Forelimb muscle (tissue), 1 donor: ENCODE results near the gene TSSK2. TPM values are rescaled to one million over a fixed set of nuclear protein-coding genes. Genes with fewer than 3 reads are reported as not detected.

Experiments
- DNase-seq: peaks from one replicate; pipeline ENCODE4 v3.0.0-alpha.2; 2013; ENCODE audit warnings: low read depth
- polyA plus RNA-seq: library from polyadenylated mRNA; unstranded; fragments of 120-200 nt; gene quantifications from one replicate; pipeline ENCODE4 v1.2.1, GENCODE V29; 2013; ENCODE audit not compliant: insufficient read length

The TSSK2 gene
- polyA plus RNA-seq, 1 donor = not detected

DNA sequence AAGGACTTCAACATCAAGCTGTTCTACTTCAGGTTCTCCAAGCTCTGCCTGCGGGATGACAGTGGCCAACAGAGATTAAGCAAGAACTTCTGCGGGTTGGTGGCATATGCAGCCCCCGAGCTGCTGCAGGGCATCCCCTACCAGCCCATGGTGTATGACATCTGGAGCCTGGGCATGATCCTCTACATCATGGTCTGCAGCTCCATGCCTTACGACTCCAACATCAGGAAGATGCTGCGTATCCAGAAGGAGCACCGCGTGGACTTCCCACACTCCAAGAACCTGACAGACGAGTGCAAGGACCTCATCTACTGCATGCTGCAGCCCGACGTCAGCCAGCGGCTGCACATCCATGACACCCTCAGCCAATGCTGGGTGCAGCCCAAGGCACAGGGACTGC is 6.1 kb upstream of the TSSK2 start:
- no peak for DNase-seq

DNA sequence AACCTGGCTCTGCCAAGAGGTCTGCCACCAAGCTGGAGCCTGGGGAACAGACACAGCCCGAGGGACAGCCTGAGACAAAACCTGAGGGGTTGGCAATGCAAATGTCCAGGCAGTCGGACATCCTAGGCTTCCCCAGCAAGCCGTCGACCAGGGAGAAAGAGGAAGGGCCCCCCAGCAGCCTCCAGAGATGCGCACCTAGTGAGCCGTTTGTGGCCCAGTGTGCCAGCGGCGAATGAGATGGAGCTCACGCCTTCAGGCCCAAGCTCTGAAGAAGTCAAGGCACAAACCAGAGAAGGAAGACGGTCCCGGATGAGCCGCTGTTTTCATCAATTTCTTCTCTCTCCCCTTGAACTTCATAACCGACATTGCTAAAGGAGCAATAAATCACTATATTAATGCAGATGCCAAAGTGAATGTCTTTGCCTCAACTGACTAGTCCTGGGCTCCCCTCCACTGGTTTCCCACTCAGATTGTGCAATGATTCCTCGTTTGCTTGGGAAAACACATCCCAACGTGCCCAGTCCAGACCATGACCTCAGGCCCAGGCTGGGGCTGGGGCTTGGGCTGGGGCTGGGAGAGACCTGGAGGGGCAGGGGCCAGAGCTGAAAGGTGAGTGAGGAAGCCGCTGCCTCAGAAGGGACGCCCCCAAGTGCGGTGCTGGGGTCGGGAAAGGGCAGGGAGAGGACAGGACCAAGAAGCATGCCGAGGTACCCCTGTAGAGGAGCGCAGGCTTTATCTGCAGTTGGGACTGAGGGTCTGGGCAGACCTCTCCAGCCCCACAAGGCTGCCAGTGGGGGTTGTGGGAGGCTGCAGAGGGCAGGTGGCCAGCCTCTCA is 5.4 kb upstream of the TSSK2 start:
- no peak for DNase-seq

DNA sequence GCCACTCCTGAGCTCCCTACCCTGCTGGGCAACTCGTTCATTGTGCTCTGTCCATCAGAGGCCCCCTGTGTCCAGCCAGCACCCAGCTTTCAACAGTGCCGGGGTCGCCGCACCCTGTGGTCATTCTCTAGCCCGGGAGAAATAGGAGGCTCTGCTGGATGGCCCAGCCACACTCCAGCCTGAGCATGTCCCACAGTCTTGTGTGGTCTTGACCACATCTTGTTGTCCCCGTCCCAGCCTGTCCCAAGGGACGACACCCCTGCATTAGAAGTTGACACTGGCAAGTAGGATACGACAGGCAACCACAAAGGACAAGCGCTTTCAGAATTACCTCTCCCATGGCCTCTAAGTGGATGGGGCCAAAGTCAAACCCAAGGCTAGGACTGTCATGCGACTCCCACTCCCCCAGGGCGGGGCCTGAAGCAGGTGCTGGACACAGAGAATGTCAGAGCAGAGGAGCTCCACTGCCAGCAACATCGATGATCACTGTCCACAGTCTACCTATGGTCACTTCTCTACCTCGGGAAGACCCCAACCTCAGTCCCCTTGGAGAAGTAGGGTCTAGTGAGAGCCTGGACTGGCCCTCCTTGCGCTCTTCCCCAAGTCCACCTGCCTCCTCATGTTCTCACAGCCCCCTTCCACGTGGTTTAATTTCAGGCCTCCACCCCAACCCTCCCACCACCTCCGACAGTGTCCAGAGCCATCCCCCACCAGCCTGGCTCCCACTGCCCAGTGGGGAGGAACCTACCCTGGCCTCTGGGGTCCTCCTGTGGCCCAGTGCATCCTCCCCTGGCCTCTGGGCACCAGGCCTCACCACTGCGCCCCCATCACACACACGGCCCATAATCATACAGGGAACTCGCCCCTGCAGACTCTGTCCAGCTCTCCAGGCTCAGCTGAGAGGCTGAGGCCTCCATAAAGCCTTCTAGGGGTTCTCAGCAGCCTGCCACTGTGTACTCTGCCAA is 4.5 kb upstream of the TSSK2 start:
- no peak for DNase-seq

DNA sequence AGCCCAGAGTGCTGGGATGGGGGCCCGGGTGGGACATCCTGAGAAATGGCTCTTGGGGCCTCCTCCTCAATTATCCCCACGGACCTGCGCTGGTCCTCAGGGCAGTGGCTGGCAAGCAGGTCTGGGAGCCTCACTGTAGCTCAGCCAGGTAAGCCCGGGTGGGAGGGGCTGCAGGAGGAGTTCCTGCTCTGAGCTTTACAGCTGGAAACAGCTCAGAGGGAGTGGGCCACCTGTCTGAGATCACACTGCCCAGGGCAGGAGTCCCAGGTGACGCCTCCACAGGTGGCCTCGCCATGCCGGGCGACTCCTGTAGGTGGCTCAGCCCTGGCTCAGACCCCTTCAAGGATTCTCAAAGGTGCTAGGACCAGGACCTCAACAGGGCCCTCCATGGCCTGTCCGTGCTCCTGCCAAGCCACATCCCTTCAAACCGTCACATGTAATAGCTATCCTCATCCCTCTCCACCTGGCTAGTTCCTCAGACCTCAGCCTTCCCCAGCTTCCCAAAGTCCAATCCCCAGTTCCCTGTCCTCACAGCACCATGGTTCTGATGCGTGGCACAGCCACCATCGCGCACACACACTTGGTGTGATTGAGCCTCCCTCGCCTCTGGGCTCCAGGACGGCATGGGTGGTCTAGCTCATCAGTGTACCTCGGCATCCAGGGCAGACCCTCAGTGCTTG is 3.6 kb upstream of the TSSK2 start:
- no peak for DNase-seq

DNA sequence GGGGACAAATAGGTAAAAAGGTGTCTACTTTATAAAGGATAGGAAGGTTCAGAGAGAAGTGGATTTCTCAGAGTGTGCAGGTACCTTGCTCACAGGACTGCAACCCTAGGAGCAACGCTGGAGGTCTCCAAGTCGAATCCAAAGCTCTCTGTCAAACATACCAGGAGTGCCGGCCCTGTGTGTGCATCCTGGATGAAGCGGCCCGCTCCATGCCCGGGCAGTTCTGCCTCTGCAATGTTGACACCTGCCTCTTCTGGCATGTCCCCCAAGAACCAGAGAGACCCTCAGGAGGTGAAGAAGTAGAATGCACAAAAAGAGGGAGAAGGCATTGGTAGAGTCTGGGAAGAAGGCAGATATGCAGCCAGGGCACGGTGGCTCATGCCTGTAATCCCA is 3.1 kb upstream of the TSSK2 start:
- no peak for DNase-seq

DNA sequence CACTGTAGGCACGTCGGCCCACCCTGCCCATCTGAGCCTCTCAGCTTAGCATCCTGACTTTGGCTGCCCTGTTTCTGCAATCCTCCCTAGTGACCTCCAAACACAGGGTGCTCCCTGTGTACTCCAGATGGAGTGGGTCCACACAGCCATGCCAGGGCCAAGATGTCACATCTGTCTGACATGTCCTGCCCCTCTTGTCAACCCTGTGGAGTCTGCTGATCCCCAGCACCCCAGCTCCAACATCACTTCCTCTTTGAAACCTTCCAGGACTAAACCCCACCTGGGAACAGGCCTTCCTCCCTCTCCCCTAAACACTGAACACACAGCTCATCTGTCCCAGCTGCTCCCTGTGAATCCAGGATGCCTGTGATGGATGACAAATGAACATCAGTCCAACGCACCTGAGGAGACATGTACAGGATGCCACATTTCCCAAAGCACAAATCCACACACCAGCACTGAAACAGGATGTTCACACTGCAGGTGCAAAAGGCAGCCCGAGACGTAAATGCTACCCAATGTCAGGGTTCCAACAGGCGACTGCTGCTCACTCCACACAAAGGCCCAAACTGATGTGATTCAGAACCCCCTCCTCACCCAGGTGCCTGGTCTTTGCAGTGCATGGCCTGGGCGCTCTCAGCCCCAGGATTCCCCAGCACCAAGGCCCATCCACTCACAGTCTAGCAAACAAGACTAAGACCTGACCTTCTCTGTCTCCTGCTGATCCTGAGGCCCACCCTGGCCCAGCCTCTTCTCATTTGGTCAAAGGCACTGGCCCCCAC is 2.0 kb upstream of the TSSK2 start:
- no peak for DNase-seq

DNA sequence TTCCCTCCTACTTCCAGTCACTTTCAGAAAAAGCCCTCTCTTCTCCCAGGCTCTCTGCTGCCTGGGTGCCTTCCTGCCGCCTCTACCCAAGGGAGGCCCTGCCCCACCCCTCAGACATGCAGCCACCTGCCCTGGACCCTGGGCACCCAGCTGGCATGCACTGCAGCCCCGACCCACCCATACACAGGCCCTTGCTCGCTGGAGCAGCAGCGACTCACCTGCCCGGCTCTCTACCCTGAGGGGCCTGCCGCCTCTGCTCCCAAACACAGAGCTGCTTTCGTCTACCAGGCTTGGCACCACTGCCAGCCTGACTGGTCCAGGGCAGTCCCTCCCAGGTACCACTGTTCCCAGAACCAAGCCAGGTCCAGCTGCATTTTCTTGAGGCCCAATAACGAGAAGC is 1.2 kb upstream of the TSSK2 start:
- no peak for DNase-seq

DNA sequence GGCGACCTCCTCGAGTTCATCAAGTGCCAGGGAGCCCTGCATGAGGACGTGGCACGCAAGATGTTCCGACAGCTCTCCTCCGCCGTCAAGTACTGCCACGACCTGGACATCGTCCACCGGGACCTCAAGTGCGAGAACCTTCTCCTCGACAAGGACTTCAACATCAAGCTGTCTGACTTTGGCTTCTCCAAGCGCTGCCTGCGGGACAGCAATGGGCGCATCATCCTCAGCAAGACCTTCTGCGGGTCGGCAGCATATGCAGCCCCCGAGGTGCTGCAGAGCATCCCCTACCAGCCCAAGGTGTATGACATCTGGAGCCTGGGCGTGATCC is 542 bp downstream of the TSSK2 start:
- DNase-seq = no peak

DNA sequence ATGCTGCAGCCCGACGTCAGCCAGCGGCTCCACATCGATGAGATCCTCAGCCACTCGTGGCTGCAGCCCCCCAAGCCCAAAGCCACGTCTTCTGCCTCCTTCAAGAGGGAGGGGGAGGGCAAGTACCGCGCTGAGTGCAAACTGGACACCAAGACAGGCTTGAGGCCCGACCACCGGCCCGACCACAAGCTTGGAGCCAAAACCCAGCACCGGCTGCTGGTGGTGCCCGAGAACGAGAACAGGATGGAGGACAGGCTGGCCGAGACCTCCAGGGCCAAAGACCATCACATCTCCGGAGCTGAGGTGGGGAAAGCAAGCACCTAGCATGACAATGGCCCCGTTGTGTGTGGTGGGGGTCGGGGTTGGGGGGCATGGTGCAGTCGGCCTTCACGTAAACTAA is 1.0 kb downstream of the TSSK2 start:
- DNase-seq = no peak

DNA sequence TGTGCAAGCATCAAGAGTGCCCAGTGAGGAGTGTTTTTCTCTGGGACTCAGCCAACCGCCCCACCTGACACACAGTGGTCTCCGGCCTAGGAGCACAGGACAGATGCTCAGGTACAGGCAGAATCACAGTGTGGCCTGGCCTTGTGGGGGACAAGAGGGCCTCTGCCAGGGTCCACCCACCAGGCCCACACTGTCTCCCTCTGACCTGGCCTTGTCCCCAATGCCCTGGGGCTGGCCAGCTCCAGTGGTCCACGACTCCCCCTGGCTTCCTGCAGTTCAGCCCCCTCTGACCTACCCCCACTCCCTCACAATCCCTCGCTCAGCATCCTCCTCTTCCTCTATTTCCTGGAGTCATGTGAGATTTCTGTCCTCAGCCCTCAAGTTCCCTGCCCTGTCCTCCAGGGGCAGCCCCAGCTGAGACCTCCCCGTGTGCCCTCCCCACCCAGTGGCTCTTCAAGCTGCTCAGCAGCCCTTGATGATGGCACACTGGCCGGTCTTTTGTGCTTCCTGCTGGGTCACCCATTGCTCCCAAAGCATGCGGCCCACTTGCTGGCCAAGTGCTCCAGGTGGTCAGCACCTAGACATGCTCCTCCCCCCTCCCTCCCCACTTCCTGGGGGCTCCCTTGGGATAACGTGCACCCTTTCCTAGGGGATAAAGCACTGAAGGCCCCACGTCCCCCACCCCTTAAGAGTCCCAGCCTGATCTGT is 1.7 kb downstream of the TSSK2 start:
- DNase-seq = no peak

DNA sequence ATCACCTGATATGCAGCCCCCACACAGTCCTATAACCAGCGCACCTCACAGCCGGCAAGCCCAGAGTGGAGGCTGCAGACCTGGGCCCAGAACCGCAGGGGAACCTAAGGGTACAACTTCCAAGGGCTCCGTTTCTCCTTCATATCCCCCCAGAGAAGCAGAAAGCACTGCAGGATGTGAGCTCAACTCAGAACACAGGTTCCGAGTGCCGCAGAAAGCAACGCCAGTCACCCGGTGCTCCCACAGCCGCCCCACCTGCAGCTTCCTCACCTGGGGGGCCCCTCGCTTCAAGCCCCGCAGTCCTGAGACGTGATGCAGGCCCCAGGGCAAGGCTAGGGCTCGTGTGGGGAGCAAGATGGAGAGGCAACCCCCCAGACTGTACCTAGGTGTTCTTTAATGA is 2.5 kb downstream of the TSSK2 start:
- DNase-seq = no peak

DNA sequence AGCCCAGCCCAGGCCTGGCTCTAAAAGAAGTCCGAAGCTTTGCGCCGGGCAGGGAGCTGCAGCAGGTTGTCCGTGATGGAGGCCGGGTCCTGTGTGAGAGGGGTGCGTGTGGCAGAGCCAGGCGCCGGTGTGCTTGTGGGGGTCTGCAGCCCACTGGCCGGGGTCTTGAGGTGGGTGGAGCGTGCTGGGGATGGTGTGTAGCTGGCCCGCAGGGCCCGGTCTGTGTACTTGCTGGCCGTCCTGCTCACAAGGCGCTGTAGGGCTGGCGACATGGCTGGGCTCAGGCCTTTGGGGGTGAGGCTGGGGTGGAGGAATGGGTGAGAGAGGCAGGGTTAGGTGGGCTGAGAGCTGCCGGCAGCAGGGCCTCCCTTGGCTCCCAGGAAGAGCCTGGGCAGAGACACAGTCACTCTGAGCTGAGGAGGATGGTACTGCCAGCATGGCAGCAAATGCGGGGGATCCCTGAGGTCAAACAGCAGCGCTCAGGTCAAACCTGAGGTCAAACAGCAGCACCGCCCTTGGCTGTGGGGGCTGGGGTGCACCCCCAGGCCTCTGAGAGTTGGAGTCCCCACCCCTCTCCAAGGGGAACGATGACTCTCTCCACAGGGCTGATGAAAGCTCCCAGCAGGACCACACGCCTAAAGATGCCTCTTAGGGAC is 3.2 kb downstream of the TSSK2 start:
- DNase-seq = no peak

DNA sequence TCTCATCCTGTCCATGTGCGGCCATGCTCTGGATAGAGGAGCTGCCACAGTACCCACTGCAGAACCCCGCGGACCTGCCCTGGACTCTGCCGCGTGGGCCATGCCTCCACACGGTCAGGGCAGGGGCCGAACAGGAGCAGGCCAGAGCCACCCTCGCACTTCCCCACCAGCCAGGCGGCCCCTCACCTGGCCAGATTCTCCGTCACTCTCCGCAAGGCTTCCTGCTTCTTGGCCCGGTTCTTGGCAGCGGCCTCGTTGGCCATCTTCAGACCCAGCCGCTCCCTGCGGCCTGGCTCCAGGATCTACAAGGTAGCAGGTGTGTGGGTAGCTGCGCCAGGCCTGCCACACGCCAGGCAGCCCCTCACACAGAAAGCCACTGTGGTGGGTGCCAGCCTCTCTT is 3.8 kb downstream of the TSSK2 start:
- DNase-seq = no peak

DNA sequence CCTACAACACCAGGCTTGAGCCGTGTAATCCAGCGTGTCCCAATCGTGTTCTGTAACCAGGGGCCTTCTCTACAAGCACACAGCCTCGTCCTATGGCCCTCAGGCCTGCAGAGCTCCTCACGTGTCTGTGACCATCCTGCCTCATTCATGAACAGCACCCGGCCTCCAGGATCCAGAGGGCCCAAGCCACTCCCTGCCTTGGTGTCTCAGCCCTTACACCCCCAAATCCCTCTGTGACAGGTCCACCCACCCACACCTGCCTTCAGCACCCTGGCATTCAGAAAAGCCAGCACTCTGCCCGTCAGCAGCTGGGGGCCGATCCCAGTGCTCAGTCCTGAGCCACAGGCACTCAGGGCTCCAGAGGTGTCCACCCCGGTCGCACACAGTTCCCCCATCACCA is 5.8 kb downstream of the TSSK2 start:
- no peak for DNase-seq

DNA sequence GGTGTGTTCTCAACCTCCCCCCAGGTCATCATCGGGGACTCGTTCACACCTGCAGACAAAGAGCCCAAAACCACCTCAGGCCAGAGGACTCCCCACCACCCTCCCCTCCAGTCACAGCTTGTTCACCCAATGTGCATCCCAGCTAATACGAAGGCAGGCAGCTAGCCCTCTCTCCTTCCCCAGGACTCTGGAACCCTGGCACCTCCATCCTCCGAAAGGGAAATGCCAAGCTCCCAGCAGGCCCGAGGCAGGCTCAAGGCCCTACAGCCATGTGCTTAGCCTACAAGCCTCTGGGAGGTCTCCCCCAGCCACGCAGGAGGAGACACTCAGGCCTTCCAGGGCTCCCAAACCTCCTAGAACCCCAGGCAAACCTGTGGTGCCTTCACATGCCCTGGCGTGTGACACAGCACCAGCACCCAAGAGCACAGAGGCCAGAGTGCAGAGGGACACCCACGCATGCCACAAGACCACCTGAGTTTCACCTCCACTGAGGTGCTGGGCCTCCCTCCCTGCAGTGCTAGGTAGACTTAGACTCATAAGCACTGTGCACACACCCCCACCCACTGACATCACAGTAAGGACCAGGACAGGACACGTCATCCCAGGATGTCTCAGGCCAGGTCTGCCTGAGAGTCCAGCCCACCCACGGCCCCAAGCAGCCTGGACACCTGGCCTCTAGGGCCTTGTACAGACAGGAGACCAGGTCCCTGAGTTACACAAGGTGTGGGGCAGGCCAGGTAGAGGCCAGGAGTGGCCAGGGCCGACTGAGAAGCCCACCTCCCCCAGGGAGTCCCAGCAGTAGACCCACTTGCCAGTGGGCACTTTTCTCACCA is 6.5 kb downstream of the TSSK2 start:
- DNase-seq = no peak

DNA sequence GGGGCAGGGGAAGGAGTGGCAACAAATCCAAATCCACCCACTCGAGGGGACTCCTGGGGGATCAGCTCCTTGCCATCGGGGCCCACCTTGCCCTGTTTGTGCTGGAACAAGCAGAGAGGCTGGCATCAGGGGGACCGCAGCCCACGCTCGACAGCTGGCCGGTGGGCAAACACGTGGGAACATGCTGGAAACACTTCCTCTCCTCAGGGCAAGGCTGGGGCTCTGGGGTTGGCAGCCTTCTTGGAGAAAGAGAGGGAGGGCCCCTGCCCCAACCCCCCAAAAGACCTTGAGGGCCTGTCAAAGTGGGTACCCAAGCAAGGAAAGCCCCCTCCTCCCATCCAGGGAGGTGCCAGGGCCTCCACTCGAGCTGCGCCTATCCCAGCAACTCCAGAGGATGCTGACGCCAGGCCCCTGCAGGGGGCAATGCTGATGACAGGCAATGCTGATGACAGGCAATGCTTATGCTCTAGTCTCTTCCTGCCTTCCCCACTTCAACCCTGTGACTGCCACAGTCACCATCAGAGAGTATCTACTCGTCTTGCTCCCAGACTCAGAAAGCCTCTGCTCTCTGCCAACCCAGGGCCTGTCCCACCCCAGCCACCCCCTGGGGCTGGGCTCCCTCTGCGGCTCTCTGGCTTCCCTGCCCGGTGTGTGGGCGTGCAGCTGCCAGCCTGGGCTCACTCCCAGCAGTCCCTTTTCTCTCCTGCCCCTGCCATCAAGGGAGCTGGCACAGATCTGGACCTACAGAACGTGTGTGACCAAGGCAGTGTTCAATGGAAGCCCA is 7.3 kb downstream of the TSSK2 start:
- DNase-seq = no peak

DNA sequence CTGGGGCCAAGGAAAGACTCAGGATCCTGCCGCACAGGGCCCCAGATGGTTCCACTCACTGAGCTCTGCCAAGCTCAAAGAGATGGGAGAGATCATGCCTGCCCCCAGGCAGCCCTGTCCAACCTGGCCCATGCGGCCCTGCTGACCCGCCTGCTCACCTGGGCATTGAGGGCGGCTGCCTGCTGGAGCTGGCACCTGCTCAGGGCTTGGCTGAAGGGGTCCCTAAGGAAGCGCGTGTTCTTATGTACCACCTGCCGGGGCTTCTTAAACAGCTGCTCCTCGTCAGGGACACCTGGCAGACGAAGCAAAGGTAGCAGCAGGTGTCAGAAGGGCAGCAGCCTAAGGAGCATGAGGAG is 7.9 kb downstream of the TSSK2 start:
- no peak for DNase-seq

DNA sequence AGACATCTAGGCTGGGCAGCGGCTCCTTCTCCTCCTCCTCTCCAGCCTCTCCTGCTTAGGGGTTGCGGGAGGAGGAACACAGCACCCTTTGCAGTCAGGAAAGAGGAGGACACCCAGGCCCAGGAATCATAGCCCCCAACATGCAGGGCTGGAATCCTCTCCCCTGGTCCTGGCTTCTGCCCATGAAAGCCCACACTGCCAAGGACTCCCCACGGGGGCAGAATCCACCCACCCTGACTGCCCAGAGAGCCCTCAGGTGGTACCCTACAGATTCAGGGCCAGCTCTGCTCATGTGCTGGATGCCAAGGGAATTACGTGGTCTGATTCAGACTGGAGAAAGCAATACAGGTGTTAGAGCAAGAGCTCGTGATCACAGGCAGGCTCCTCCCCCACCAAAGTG is 8.9 kb downstream of the TSSK2 start:
- DNase-seq = no peak

DNA sequence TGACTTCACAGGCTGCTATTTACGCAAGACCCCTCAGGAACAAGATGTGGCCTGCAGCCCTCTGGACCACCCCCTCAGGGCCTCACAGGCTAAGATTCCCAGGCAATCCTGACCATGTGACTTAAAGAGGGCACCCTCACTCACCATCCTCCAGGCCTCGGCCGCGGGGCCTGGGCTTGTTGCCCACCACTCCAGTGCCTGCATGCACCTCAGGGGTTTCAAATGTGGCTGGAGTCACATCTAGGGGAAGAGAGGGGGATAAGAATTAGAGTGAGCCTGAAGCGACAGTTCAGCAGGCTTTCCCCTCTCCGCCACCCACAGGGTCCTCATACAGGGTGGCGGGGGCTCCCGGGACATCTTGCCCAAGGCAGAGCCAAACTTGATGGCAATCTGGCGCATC is 11.3 kb downstream of the TSSK2 start:
- no peak for DNase-seq
